Glutamatergic neuron (in vitro differentiated cells): ENCODE data around the gene DPY30. TPM values are rescaled to one million over a fixed set of nuclear protein-coding genes. Genes with fewer than 3 reads are reported as not detected.

Experiments used
- DNase-seq: peaks from one replicate; pipeline ENCODE4 v3.0.0; 2022
- H3K27ac Mint-ChIP-seq: one replicate; pipeline ENCODE4 v1.8.0; 2020; ENCODE audit warnings: mild to moderate bottlenecking, mixed read lengths, inconsistent platforms; ENCODE audit not compliant: unreplicated experiment
- H3K27me3 Mint-ChIP-seq: one replicate; pipeline ENCODE4 v1.8.0; 2020; ENCODE audit warnings: mild to moderate bottlenecking, moderate library complexity, mixed read lengths, inconsistent platforms; ENCODE audit not compliant: unreplicated experiment
- H3K36me3 Mint-ChIP-seq: one replicate; pipeline ENCODE4 v1.8.0; 2020; ENCODE audit warnings: mild to moderate bottlenecking, mixed read lengths, inconsistent platforms; ENCODE audit not compliant: unreplicated experiment
- H3K4me1 Mint-ChIP-seq: one replicate; pipeline ENCODE4 v1.8.0; 2020; ENCODE audit warnings: mild to moderate bottlenecking, low read depth, mixed read lengths, inconsistent platforms; ENCODE audit not compliant: unreplicated experiment
- H3K4me3 Mint-ChIP-seq: one replicate; pipeline ENCODE4 v1.8.0; 2020; ENCODE audit warnings: mild to moderate bottlenecking, mixed read lengths, inconsistent platforms; ENCODE audit not compliant: unreplicated experiment
- H3K9me3 Mint-ChIP-seq: one replicate; pipeline ENCODE4 v1.8.0; 2020; ENCODE audit warnings: mild to moderate bottlenecking, moderate library complexity, mixed read lengths, inconsistent platforms; ENCODE audit not compliant: unreplicated experiment
- CTCF ChIP-seq: fragments of 200-600 bp; sonication (generic); IDR thresholded peaks from one replicate; pipeline ENCODE4 v1.5.0; 2021; ENCODE audit not compliant: partially characterized antibody, unreplicated experiment
- total RNA-seq: library from RNA; stranded (reverse); fragmentation: NEBNext Ultra II Directional; extraction: Animal tissue kit (Norgen Biotek cat#: 25700); gene quantifications from one replicate; pipeline ENCODE4 v1.2.1, GENCODE V29; 2021; ENCODE audit not compliant: unreplicated experiment

Gene DPY30
- total RNA-seq, 1 donor from 2014 or later, result 67.5 TPM

DNA sequence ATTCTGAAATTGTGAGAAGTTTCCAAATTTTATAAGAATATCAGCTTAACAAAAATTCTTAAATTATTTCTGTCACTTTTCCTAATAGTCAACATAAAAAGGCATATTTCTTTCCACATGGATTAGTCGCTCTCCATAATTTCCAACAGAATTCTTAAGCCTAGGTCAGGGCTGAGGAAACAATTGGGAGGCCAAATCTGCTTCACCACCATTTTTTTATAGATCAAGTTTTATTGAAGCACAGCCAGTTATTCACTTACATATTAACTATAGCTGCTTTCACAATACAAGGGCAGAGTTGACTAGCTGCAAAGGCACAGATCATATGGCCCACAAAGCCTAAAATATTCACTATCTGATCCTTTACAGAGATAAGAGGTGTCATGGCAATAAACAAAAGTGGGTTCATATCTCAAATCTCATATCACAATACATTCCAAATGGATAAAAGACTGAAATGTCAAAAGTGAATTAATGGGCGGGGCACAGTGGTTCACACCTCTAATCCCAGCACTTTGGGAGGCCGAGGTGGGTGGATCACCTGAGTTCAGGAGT lies 47.5 kb downstream of the DPY30 start:
- TF ChIP-seq CTCF, result no peak
- Mint-ChIP-seq H3K4me3 (no peak overlapping the region), H3K27me3 (peaks cover 1% of the 10 kb centered on the region), H3K27ac (no peak overlapping the region), H3K4me1 (no peaks in the 10 kb centered on the region), H3K9me3 (no peaks in the 10 kb centered on the region), H3K36me3 (no peaks in the 10 kb centered on the region)
- no peak for DNase-seq

DNA sequence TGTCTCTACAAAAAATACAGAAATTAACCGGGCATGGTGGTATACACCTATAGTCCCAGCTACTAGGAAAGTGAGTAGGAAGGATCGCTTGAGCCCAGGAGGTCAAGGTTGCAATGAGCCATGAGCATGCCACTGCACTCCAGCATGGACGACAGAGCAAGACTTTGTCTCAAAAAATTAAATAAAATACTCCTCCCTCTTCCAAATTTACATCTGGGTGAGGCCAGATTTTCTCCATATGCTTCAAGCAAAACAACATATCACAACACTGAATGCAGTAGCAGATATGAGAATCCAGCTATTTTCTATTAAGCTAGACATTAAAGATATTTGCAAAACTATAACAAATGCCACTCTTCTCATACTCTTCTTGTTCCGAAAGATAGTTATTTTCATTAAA lies 49.7 kb downstream of the DPY30 start:
- Mint-ChIP-seq H3K4me3 (no peak overlapping the region), H3K27ac (no peak overlapping the region), H3K36me3 (no peaks in the 10 kb centered on the region), H3K27me3 (no peaks in the 10 kb centered on the region), H3K9me3 (no peaks in the 10 kb centered on the region), H3K4me1 (no peaks in the 10 kb centered on the region)
- no peak for DNase-seq
- no peak for TF ChIP-seq CTCF

DNA sequence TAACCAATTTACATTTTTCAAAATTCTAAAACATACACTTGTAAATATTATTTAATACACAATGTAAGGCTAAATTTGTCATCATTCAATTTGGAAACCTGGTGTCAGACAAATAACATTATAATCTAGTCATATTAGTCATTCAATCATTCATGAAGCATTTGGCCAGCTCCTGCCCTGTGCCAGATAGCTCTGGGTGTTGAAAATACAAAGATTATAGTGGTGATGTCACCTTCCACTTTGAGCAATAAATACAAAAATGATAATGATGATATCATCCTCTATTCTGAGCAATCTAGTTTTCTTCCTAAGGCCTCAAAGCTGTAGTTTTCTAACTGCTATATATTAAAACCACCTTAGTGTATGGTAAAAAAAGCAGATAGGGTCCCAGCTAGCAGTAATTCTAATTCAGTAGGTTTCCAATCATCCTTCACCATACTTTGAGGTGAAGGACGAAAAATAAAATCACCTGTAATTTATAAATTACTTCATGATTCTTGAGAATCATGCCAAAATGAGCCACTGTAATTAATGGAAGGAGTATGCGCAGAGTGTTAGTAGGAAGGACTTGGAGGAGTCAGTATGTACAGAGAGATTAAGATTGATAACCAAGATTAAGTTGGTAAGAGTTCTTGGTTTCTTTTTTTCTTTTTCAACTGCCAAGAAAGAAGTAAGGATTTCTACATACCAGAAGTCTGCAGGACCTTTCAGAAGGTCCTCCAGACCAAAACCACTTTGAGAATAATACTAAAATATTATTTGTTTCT lies 52.0 kb downstream of the DPY30 start:
- no peak overlapping the region for H3K27ac Mint-ChIP-seq
- no peaks in the 10 kb centered on the region for H3K4me1 Mint-ChIP-seq
- no peaks in the 10 kb centered on the region for H3K27me3 Mint-ChIP-seq
- H3K9me3 Mint-ChIP-seq, result no peaks in the 10 kb centered on the region
- no peak overlapping the region for H3K4me3 Mint-ChIP-seq
- H3K36me3 Mint-ChIP-seq, result no peaks in the 10 kb centered on the region
- DNase-seq, result no peak
- TF ChIP-seq CTCF, result no peak

- no peak for TF ChIP-seq CTCF
- H3K27ac Mint-ChIP-seq, result no peak overlapping the region
These were observed 52.7 kb downstream of the DPY30 start for GRCh38 chr2:31986906-31987305.

GRCh38 chr2:31983762-31984467 lies 55.7 kb downstream of the DPY30 start:
- TF ChIP-seq CTCF, result no peak
- Mint-ChIP-seq H3K27ac (no peak overlapping the region), H3K36me3 (peaks cover 1% of the 10 kb centered on the region), H3K27me3 (no peaks in the 10 kb centered on the region), H3K4me1 (peaks cover 1% of the 10 kb centered on the region), H3K9me3 (no peaks in the 10 kb centered on the region), H3K4me3 (no peak overlapping the region)
- DNase-seq, result no peak

More at GRCh38 chr2:31986906-31987305, 52.7 kb downstream of the DPY30 start:
- Mint-ChIP-seq H3K4me3 (no peak overlapping the region), H3K9me3 (no peaks in the 10 kb centered on the region), H3K4me1 (no peaks in the 10 kb centered on the region), H3K36me3 (no peaks in the 10 kb centered on the region), H3K27me3 (no peaks in the 10 kb centered on the region)
- DNase-seq, result no peak
